ENCODE measurements around the gene CEP112.

DNA sequence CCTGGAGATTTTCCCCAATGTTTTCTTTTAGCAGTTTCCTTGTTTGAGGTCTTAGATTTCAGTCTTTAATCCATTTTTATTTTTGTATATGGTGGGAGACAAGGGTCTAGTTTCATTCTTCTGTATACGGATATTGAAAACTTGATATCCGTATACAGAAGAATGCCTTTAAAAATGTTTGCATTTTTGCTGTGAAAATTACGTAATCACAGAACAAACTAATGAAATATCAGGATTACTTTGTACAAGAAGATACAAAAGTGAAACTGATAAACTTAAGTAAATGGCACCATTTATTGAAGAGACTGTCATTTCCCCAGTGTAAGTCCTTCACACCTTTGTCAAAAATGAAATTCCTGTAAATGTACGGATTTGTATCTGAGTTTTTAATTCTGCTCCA lies 13.3 kb downstream of the CEP112 start:
- TF ChIP-seq POLR2A (IDR thresholded peaks at IDR 0.05; ENCODE audit: low read length) (no peak), GATA1 (IDR thresholded peaks at IDR 0.05; ENCODE audit: low read depth, low read length) (no peak)

All from erythroblast (primary cell).